ENCODE data around the gene NRAP. TPM values are rescaled to one million over a fixed set of nuclear protein-coding genes. Genes with fewer than 3 reads are reported as not detected.

NRAP gene
- total and polyA plus RNA-seq, 2 of the 8 experiments (the other 6 are each of a cell fraction or from before 2014, with no cell fraction given) = not detected

- TF ChIP-seq E2F6 (IDR thresholded peaks at IDR 0.05) (no peak), USF2 (IDR thresholded peaks at IDR 0.05; ENCODE audit: low read length) (no peak), CTBP2 (IDR thresholded peaks at IDR 0.05; ENCODE audit: borderline replicate concordance, insufficient read depth, insufficient read length, low read length) (no peak), KDM4A (IDR thresholded peaks at IDR 0.05; ENCODE audit: low read depth, low read length, severe bottlenecking) (no peak), KDM1A (IDR thresholded peaks at IDR 0.05; ENCODE audit: borderline replicate concordance, low read length) (no peak), GABPA (IDR thresholded peaks at IDR 0.05; ENCODE audit: borderline replicate concordance, insufficient read depth, low read length) (no peak)
Observed at GRCh38 chr10:113650172-113650571, 13.7 kb downstream of the NRAP start (continued).
